ENCODE measurements around the gene DNAJB12.

The DNAJB12 gene

DNA sequence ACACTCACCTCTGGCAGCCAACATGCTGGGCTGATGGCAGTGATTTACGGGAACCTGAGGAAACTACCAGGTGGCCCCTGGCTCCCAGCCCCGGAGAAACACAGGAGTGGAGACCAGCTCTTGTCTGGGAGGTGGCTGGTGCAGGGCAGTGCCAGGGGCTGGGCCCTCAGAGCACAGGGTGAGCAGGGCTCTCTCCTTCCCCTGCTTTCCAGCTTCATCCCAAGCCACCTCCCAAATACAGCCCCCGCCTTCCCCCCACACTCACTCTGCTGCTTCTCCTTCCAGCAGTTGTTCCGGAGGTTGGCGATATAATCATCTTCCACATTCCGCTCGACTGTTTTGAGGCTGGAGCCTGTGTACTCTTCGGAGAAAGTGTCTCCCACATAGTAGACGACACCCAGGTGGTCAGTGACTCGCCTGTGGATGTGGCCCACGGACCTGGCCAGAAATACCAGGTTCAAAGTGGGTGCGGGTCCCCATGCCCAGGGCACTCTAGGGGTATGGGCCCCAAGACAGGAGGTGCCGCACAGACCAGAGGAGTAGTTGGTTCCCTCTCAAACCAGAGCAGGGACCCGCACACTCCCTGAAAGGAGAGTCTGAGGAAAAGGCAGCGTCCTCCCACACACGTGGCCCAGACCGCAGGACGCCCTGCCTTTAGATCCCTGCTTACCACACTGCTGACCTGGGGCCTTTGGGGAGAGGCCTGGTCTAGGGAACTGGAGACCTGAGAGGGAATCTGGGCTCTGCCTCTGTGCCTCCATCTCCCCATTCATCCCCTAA, 18.3 kb downstream of the DNAJB12 start:
- no peak for DNase-seq (ENCODE audit: low read depth)
- H3K4me3 ChIP-seq (ENCODE audit: low read depth, low read length), result peak overlapping the region; percentile 37
- TF ChIP-seq, protein P1, sequence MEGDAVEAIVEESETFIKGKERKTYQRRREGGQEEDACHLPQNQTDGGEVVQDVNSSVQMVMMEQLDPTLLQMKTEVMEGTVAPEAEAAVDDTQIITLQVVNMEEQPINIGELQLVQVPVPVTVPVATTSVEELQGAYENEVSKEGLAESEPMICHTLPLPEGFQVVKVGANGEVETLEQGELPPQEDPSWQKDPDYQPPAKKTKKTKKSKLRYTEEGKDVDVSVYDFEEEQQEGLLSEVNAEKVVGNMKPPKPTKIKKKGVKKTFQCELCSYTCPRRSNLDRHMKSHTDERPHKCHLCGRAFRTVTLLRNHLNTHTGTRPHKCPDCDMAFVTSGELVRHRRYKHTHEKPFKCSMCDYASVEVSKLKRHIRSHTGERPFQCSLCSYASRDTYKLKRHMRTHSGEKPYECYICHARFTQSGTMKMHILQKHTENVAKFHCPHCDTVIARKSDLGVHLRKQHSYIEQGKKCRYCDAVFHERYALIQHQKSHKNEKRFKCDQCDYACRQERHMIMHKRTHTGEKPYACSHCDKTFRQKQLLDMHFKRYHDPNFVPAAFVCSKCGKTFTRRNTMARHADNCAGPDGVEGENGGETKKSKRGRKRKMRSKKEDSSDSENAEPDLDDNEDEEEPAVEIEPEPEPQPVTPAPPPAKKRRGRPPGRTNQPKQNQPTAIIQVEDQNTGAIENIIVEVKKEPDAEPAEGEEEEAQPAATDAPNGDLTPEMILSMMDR (IDR thresholded peaks at IDR 0.05; ENCODE audit: insufficient read depth, low read depth, low read length, missing control alignments), result no peak

DNA sequence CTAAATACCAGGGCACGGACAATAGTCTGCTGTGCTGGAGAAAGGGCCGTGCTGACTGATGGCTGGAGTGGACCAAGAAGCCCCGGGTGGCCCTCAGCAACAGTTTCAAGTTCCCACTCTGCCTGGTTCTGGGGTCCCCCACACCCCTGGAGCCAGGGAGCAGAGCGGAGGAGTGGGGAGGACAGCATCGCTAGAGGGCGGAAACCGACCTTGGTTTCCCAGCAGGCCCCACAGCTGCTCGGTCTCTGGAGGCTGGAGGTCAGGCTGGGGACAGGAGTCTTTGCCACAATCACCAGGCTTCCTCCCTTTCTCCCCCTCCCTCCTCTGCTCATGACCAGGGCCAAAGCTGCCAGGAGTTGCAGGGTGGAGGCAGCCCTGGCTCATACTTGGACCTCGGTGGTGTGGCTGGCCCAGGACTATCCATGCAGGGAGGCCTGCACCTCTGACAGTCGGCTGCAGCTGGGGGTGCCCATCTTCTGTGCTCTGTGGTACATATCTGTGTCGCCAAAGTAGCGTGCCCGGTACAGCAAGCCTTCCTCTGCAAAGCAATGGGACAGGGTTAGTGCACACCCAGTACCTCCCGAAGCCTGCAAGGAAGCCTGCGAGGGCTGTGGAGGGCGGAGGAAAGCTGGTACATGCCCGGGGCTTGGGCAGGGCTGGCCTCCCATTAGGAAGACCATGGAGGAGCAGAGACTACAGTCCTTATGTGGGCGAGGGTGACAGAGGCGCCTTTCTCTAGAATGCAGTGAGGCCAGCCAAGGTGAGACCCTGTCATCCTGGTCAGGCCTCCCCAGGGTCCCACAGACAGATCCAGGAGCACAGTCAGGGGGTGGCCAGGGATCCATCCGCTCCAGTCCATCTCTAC, 19.1 kb downstream of the DNAJB12 start:
- DNase-seq (ENCODE audit: low read depth), result peak; percentile 90
- TF ChIP-seq, protein P1 (IDR thresholded peaks at IDR 0.05; ENCODE audit: insufficient read depth, low read depth, low read length, missing control alignments), result peak; percentile 13
- peak overlapping the region; percentile 37 for H3K4me3 ChIP-seq (ENCODE audit: low read depth, low read length)

DNA sequence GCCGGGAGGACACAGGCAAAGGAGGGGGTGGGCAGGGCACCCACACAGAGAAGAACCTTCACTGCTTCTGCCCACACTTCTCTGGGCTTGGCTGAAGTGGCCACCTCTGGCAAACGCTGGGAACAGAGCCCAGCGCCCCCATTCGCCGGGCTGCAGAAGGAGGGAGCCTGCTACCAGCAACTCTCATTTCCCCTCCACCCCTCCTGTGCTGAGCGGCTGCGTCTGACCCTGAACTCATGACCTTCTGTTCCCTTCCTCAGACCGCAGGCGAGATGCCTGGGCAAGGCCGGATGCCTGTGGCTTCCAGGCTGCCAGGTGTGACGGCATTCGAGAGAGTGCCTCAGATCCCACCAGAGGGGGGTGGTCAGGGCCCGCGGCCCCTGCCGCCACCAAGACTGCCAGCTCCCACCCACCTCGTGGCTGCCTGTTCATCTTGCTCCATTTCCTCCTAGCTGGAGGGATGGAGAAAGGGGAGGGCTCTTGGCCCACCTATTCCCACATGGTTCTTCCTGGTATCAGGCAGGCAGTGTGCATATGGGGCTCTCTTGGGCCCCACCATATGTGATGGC, 19.8 kb downstream of the DNAJB12 start:
- H3K4me3 ChIP-seq (ENCODE audit: low read depth, low read length), result peak overlapping the region; percentile 37
- TF ChIP-seq, protein P1 (IDR thresholded peaks at IDR 0.05; ENCODE audit: insufficient read depth, low read depth, low read length, missing control alignments), result peak; percentile 28
- peak; percentile 97 for DNase-seq (ENCODE audit: low read depth)

DNA sequence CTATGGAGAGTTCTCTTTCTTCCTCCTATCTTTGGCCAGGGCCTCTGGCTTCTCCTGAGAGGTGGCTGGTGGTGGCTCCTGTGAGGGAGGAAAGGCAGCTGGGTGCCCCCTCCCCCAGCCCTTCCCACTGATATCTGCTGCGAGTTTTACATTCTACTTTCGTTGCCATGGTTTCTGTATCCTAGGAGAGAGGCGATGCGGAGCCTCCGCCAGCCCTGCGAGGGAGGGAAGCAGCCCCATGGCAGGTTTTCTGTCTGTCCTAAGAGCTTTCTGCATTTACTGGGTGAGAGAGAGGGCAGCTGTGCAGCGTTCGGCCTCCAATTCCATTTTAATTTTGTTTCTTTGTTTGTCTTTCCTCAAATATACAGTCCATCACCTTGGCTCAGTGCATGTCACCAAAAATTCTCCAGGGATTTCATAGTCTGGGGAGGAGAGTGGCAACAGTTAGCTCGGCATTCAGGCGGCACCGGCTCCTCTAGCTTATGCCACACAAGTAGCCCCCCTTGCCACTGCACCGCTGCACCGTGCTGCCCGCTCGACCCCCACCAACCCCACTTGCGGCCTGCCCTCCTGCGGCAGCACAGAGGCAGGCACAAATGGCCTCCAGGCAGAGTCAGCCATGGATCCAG, 20.4 kb downstream of the DNAJB12 start:
- DNase-seq (ENCODE audit: low read depth), result no peak
- TF ChIP-seq, protein P1 (IDR thresholded peaks at IDR 0.05; ENCODE audit: insufficient read depth, low read depth, low read length, missing control alignments), result no peak
- H3K4me3 ChIP-seq (ENCODE audit: low read depth, low read length), result peak overlapping the region; percentile 37

DNA sequence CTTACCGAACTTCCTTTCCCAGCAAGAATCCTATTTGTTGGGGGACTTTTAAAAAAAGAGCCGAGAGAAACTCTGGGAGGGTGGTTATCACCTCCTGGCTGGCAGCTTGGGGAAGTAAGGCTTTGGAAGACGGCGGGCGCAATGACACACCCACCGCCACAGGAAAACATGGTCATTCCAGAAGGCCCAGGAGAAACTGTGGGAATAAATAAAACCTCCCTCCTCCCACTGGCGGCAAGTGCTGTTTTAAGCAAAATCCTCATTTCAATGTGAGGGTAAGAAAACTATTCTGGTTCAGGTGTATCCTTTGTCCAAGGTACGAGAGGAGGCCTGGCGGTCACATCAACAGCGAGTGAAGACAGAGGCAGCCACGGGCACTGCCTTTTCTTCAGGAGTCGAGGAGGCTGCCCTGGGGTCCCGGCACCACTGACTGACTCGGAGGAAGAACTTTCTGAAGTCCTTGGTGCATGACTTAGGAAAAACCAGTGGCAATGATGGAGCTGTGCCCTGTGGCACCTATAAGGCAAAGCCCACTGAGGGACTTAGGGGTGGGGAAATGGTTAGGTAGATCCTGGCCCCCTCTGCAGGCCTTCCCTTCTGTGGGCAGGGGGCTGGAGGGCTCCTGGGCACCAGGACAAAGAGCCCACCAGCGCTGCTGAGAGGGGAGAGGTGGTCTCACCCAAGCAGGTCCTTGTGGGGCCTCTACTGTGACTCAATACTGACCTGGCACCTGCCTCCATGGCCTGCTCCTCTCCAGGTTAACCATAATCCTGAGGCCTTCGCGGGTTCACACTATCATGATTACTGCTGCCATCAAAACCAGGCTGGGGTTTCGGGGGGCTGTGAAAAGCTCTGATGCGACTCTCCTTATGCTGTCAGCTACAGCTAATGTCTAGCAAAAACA, 21.4 kb downstream of the DNAJB12 start:
- TF ChIP-seq, protein P1 (IDR thresholded peaks at IDR 0.05; ENCODE audit: insufficient read depth, low read depth, low read length, missing control alignments), result no peak
- H3K4me3 ChIP-seq (ENCODE audit: low read depth, low read length), result no peak overlapping the region
- DNase-seq (ENCODE audit: low read depth), result no peak

All from GM12865 (cell line).